ENCODE data around the gene AGAP9.
"Not testable (repeated sequence)": the region's sequence is repeated elsewhere in the genome, so short reads cannot be mapped to it uniquely, and the experiment has no call there.

Gene AGAP9

DNA sequence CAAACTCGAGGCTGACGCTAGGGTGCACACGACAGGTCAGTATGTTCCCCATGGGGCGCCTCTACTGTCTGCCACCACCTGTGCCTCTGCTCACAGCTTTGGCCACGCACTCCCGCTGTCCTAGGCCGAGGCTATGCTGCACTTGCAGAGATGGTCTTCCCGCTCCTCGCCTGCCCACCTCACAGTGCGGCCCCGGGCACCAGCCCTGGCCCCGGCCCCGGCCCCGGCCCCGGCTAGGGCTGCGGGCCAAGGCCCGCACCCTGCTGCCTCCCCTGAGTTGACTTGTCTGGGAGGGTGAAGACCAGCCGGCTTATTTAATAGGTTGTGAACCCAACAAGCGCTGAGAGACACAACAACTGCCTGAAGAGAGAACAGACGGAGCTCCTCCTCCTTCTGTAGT lies at the start of gene AGAP9:
Gene AGAP9 (minus strand): TSS at position 164 of the 400 bp plus-strand sequence. CDS start 112 bp downstream, at position 52.
- DNase-seq: not testable (repeated sequence)

DNA sequence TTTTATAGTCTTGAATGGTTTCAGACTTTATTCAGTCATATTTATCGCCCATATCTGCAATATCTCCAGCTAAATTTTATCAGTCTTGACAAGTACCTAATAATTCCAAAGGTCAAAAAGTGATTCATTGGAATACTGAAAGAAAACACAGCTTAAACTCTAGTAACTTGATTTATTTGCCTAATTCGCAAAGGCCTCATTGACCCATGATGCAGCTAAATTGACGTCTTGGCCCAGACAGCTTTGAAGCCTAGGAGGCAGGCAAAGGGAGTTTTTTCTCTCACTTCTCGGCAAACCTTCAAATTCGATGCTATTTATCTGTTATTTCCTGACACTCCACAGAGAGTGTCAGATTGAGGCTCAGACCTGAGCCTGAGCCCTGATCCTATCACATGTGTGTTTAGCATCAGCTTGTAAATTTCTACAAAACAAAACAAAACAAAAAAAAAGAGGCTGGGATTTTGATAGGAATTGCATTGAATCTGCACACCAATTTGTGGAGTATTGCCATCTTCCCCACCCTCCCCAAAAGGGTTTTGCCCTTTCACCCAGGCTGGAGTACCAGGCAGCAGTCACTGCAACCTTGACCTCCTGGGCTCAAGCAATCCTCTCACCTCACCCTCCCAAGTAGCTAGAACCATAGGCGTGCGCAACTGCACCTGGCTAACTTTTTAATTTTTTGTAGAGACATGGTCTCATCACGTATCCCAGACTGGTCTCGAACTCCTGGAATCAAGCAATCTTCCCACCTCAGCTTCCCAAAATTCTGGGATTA lies 47.9 kb upstream of the AGAP9 start:
- not testable (repeated sequence) for DNase-seq

DNA sequence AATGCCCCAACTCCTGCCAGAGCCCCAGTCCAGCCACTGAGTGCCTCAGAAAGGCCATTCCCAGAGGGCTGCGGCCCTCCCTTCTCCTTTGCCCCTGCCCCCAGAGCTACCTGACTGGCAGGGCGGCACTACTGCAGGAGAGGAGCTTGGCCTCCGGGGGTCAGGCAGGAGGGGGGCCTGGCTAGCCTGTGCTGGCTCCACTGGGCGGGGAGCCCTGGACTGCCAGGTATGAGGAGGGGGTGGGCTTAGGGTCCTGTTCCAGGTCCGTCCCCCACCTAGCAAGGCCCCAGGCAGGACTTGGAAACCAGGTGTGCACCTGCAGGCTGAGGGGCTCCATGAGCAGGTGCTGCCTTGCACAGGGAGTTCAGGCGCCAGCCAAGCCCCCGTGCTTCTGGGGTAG lies 43.3 kb upstream of the AGAP9 start:
- DNase-seq: not testable (repeated sequence)

DNA sequence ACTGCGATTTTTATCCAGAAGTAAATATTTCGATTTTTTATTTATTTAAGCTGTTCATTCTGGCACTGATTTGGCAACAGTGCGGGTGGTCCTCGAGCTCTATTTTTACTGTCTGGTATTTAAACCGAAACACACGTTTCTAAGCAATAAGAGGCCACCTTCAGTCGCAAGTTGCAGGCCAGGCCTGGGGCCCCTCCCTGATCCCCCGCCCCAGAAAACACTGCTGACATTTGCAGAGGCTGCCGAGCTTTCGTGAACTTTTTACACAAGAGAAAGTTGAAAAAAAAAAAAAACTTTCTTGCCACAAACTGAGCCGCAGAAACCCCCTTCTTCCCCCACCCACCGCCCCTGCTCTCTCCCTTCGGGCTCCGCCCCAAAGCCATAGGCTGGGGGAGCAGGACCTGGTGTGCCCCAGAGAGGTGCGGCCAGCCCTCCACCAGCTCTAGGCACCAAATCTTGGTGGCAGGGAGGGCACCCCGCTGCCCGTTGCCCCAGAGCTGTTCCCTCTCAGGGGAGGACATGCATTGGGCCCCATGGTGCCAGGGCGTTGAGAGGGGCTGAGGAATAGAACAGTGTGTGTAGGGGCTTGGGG lies 42.8 kb upstream of the AGAP9 start:
- not testable (repeated sequence) for DNase-seq

DNA sequence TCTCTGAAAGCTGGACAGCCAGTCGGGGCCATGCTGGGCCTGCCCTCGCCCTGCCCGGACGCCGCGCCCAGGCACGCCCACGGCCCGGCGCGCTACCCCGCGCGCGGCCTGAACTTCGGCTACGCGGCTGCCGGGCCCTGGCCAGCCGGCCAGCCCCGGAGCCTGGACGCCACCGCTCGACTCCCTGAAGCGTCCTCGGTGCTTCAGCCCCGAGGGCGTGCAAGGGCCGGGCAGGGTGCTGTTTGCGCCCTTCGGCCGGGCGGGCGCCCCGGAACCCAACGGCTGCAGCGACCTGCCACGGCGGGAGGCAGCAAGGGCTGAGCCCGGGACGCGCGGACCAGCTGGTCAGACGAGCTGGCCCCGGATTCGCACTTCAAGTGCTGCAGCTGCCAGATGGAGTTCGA lies 42.1 kb upstream of the AGAP9 start:
- DNase-seq: not testable (repeated sequence)

DNA sequence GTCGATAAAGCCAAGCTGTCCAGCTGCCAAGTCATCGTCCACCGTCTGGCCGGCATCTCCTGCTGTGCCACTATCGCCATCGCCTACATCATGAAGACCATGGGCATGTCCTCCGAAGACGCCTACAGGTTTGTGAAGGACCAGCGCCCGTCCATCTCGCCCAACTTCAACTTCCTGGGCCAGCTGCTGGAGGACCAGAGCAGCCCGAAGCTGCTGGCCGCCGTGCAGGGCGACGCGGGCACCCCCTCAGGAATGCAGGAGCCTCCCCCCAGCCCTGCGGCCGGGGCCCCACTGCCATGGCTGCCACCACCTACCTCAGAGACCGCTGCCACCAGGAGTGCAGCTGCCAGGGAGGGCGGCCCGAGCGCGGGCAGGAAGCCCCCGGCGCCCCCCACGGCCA lies 41.5 kb upstream of the AGAP9 start:
- not testable (repeated sequence) for DNase-seq

DNA sequence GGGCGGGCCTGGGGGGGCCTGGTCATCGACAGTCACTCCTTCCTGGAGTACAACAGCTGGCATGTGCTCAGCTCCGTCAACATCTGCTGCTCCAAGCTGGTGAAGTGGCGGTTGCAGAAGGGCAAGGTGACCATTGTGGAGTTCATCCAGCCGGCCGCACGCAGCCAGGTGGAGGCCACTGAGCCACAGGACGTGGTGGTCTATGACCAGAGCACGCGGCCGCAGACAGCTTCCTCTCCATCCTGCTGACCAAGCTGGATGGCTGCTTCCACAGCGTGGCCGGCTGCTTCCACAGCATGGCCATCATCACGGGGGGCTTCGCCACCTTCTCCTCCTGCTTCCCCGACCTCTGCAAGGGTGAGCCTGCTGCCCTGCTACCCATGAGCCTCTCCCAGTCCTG lies 40.9 kb upstream of the AGAP9 start:
- DNase-seq: not testable (repeated sequence)

DNA sequence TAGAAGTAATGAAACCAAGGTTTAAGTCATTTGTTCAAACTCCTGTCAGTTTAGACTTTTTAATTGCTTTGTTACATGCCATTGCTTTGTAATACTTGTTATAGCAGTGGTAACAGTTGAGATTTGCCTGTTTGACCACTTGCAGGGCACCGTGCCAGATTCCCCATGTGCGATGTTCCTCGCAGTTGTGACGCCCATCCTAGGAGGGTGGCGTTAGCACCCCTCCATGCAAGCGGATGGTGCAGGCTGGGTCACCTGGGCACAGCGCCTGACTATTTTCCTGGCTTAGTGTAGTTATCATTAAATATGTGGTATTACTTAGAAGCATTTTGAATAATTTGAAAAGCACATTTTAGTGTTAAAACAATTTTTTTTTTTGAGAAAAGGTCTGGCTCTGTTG lies 37.0 kb upstream of the AGAP9 start:
- not testable (repeated sequence) for DNase-seq

DNA sequence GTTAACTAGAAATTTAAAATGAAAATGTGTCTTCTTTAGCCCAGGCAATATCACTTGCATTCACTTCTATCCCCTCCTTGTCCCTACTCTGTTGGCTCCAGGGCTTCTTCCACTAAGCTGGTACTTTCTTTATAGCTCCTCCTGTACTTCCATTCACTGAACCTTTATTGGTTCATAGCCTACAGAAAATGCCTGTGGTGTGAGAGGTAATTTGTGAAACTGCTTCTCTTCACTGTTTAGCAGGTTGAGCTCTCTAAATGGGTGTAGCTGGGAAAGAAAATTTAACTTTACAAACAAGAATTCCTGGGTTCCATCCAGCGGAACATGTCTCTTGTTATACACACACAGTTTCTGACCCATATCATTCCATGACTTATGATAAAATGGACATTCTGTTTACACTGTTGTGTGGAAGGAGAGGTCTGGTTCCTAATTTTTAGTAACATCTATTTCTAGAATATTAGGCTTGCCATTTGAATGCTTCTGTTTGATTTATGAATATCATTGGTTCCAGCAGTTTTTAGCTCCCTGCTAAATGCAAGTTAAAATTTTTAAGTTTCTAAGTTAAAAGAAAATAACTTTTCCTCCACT lies 36.4 kb upstream of the AGAP9 start:
- not testable (repeated sequence) for DNase-seq

DNA sequence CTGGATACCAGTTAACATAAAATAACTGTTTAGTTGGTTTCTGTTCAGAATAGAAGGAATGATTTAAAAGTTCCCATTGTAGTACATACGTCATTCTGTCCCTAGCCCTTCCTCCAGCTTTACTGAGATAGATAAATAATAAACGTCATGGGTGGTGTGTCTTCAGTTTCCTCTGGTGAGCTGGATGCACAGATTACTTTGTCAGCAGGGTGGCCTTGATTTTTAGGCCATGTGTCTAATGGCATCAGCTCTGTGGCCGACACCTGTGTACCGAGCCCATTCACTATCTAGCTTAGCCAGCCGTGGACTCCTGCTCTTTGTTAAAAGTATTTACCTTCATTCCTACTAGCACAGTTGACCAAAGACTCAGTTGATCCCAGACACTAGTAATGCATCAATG lies 34.7 kb upstream of the AGAP9 start:
- not testable (repeated sequence) for DNase-seq

DNA sequence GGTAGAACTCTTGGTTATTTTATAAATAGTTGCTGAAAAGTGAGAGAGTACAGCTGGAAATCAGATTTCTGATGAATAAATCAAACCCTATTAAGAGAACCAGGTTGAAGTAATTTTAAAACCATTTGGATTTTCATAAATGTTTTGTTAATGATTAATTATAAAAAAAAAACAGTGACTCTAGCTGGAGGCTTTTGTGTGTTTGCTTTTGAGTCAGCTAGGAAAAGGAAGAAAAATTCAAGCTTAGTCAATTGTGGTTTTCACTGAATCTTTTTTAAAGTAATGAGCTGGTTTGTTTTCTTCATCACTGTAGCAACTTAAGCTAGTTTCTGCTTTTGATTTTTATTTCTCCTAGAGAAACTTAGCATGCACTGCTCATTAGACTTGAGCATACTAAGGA lies 34.2 kb upstream of the AGAP9 start:
- DNase-seq: not testable (repeated sequence)

DNA sequence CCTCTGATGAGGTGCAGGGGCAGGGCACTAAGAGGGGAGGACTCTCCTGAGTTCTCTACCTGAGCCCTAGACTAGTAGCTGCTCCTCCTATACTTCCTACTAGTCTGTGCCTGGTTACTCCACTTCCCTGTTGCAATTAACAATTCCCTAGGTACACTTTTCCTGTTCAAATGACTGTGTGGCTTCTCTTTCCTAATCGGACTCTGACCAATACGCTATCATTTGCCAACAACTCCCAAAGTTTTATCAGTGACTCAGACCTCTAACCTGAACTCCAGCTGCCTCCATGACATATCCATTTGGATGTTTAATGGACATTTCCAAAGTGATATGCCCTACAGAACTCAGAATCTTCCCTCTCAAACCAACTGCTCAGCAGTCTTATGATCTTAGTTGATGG lies 31.9 kb upstream of the AGAP9 start:
- DNase-seq: not testable (repeated sequence)

DNA sequence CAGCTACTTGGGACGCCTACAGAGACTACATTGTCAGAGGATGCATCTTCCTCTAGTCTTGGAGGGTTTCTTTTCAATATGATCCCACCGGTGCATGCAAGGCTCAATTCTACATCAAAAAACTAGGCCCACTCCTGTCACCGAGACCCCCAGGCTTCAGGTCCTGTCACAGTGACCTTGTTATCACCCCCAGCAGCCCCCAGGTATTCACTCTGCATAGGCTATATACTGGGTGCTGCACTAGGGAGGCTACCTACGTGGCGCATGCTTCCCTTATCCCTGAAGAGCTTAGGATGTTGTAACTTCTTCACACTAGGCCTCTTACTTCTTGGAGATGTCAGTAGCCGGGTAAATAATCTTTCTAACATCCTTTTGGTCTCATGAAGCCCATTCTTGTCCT lies 31.1 kb upstream of the AGAP9 start:
- not testable (repeated sequence) for DNase-seq

DNA sequence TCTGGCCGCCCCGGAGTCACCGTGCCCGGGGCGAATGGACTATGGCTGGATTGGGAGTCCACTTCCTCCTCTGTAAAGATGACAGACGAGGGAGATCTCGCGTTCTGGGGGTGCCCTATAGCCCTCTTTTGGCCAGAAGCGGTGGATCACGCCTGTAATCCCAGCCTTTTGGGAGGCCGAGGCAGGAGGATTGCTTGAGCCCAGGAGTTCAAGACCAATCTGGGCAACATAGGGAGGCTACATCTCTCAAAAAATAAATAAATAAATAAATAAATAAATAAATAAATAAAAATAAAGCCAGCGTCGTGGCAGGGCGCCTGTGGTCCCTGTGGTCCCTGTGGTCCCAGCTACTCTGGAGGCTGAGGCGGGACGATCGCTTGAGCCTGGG lies 30.4 kb upstream of the AGAP9 start:
- DNase-seq: not testable (repeated sequence)

DNA sequence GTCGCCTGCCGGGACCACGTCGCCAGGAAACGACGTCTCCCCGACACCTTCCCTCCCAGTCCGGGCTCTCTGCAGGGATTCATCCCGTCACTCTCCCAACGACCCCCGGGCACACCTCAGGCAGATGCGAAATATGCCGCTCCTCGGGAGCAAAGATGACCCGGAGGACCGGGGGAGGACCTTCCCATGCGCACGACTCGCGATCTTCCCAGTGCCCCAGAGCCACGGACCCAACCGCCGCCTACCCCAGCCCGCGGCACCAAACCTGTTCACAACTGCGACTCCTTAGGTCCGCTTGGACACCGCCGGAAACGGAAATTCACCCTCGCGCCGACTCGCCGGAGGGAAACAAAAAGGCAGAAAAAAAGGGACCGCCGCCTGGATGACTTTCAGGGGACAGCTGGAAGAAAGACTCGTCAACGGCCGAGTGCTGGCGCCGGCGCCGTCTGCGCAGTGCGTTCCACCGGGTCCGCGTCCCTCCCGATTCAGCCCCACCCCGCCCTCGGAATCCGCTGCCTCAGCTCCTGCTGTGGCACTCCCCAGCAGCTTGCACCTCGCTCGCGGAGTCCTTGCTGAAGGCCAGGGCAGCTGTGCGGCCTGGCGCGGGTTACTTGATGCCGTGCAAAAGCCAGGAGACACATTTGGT lies 29.9 kb upstream of the AGAP9 start:
- DNase-seq: peak; percentile 41

DNA sequence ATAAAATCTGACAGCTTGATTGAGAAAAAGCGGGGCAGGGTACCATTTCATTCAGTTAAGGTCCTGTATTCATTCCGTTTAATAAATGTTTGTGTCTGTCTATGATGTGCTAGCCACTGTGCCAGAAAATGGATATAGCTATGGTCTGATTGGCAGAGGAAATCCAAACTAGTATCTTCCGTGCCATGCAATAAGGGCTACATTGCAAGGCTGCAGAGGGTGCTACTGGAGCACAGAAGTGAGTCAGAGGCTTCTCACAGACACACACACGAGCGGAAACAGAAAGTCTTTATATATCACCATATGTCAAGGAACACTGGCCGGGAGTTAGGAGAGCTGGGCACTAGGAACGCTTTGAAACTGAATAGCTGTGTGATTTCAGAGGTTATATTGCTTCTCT lies 29.3 kb upstream of the AGAP9 start:
- DNase-seq: not testable (repeated sequence)

DNA sequence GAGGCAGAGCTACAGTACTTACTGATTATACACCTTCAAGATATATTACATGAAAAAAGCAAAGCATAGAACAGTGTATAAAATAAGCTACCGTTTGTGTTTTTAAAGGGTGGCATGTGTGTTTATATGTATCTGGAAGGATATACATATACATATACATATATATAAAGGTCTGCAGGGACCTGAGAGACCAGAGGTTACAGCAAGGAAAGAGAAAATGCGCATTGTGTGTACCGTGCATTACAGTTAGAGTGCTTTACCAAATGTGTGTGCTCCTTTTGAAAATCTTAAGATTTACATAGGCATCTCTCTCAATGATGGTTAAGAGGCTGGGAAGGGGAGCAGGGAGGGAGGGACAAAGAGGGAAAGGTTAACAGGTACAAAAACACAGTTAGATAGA lies 23.8 kb upstream of the AGAP9 start:
- DNase-seq: not testable (repeated sequence)

DNA sequence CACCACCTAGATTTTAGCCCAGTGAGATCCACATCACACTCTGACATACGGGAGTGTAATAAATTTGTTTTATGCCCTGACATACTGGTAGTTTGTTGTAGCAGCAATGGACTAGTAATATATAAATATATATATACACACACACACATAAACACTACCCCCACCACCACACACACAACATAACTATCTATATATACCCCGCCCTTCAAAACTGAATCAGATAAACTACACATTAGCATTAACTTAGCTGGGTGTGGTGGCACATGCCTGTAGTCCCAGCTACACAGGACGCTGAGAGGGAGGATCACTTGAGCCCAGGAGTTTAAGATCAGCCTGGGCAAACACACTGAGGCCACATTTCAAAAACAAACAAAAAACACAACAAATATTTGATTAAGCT lies 13.0 kb upstream of the AGAP9 start:
- DNase-seq: not testable (repeated sequence)

DNA sequence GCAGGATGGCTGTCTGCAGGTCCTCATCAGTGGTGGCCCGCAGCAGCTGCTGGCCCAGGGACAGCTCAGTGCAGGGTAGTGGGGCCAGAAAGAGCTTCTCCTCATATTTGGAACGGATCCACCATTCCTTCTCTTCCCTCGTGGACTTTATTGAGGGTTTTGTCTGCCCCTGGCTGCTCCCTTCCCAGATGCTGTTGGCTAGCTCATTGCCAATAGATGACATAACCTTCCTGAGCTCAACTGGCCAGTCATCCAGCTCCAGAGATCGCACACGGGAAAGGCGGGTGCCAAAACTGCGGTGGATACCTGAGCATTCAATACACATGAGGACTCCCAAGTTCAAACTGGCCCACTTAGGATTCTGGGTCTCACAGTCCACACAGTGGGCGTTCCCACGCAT lies 21.1 kb downstream of the AGAP9 start:
- not testable (repeated sequence) for DNase-seq

DNA sequence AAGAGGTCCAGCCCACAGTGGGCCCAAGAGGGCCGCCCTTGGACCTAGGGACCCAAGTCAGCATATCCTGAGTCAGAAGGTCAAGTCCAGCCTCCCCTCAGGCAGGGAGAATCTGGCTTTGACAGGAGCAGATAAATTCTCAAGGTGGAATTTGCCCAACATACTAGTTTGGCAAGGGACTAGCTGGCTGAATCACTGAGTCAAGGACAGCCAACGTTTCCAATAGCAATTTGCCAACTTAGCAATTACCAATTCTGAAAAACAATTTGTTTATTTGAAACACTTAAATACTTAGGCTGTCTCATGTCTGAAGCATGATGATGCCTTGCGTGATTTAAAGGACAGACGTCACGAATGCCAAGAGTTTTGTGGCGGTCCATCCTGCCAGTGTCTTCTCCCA lies 29.2 kb downstream of the AGAP9 start:
- DNase-seq: not testable (repeated sequence)

DNA sequence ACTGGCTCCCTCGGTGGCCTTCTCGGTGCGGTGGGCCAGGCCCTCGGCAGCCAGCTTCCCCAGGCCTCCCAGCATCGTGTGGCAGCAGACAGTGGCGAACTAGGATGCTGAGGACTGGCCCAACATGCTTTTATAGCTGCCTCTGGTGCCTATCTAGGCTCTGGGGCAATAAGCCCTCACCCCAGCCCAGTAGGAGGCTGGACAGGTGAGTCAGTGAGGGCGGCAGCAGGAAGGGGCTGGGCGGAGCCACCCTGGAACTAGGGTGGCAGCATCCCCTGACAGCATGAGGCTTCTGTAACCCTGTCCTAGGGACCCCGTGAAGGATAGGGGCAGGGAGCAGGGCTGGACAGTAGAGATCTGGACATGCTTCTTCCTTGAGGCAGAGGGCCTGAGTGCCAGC lies 31.8 kb downstream of the AGAP9 start, which contains the start of gene FAM25G:
Gene FAM25G (minus strand): TSS at position 101 of the 400 bp plus-strand sequence. CDS start 26 bp downstream, at position 75.
- not testable (repeated sequence) for DNase-seq

DNA sequence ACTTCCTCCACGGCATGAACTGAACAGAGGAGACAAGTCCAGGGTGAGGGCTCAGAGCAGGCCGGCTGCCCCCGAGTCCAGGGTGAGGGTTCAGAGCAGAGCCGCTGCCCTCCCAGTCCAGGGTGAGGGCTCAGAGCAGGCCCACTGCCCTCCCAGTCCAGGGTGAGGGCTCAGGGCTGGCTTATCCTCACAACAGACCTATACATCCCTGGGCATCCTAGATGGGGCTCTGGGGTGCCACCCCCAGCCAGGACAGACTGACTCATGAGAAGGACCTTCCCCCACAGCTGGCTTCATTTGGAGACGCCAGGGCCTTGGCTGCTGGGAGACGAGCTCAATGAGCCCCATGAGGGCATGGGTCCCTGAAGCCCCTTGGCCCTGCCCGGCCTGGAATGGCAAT lies 33.8 kb downstream of the AGAP9 start:
- not testable (repeated sequence) for DNase-seq

DNA sequence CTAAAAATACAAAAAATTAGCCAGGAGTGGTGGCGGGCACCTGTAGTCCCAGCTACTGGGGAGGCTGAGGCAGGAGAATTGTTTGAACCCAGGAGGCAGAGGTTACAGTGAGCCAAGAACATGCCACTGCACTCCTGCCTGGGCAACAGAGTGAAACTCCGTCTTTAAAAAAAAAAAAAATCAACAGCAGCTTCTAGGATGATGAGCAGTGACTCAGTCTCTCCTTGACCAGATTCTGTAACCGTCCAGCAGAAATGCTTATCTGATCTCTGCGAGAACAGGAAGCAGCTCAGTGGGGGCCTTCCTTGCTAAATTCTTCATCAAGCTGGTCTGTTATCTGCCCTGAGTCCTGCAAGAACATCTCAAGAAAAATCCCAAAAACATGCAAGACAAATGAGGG lies 37.5 kb downstream of the AGAP9 start:
- DNase-seq: not testable (repeated sequence)

Data from NCI-H510A treated with DMSO at 0.1 percent for 48 hours (cell line).